ENCODE results near the gene ECHDC3.

The ECHDC3 gene

GRCh38 chr10:11797281-11797680 lies 55.1 kb downstream of the ECHDC3 start:
- H3K4me2 ChIP-seq (ENCODE audit: low read length), result no peak overlapping the region
- TF ChIP-seq CTCF (IDR thresholded peaks at IDR 0.05; ENCODE audit: low read depth, low read length) (no peak), EZH2phosphoT487 (IDR thresholded peaks at IDR 0.05; ENCODE audit: low read depth) (no peak)
- no peaks in the 10 kb centered on the region for H3K4me1 ChIP-seq (ENCODE audit: low read length)
- no peak overlapping the region for H3K9ac ChIP-seq (ENCODE audit: low read length)
- H3K79me2 ChIP-seq (ENCODE audit: low read length), result no peaks in the 10 kb centered on the region
- no peaks in the 10 kb centered on the region for H4K20me1 ChIP-seq (ENCODE audit: insufficient read depth, low read length)
- no peaks in the 10 kb centered on the region for H3K27me3 ChIP-seq (ENCODE audit: low read depth, low read length)
- no peak overlapping the region for H3K27ac ChIP-seq (ENCODE audit: low read length)
- H2AFZ ChIP-seq (ENCODE audit: low read depth, low read length), result no peak overlapping the region
- H3K9me3 ChIP-seq (ENCODE audit: insufficient read depth, low read length), result no peaks in the 10 kb centered on the region
- H3K4me3 ChIP-seq (ENCODE audit: low read length), result no peak overlapping the region
- no peaks in the 10 kb centered on the region for H3K36me3 ChIP-seq (replicated peaks; ENCODE audit: low read depth, low read length)

GRCh38 chr10:11797847-11798633 lies 55.9 kb downstream of the ECHDC3 start:
- TF ChIP-seq CTCF (IDR thresholded peaks at IDR 0.05; ENCODE audit: low read depth, low read length) (no peak), EZH2phosphoT487 (IDR thresholded peaks at IDR 0.05; ENCODE audit: low read depth) (no peak)
- no peak overlapping the region for H3K4me2 ChIP-seq (ENCODE audit: low read length)

GRCh38 chr10:11798845-11799735 lies 56.9 kb downstream of the ECHDC3 start:
- H3K4me2 ChIP-seq (ENCODE audit: low read length), result no peak overlapping the region
- no peak overlapping the region for H2AFZ ChIP-seq (ENCODE audit: low read depth, low read length)
- H3K36me3 ChIP-seq (replicated peaks; ENCODE audit: low read depth, low read length), result no peaks in the 10 kb centered on the region
- no peaks in the 10 kb centered on the region for H3K27me3 ChIP-seq (ENCODE audit: low read depth, low read length)
- H4K20me1 ChIP-seq (ENCODE audit: insufficient read depth, low read length), result no peaks in the 10 kb centered on the region
- H3K4me3 ChIP-seq (ENCODE audit: low read length), result no peak overlapping the region
- H3K9ac ChIP-seq (ENCODE audit: low read length), result no peak overlapping the region
- TF ChIP-seq CTCF (IDR thresholded peaks at IDR 0.05; ENCODE audit: low read depth, low read length) (no peak), EZH2phosphoT487 (IDR thresholded peaks at IDR 0.05; ENCODE audit: low read depth) (no peak)
- H3K9me3 ChIP-seq (ENCODE audit: insufficient read depth, low read length), result no peaks in the 10 kb centered on the region
- H3K4me1 ChIP-seq (ENCODE audit: low read length), result no peaks in the 10 kb centered on the region
- H3K79me2 ChIP-seq (ENCODE audit: low read length), result no peaks in the 10 kb centered on the region
- no peak overlapping the region for H3K27ac ChIP-seq (ENCODE audit: low read length)

More at GRCh38 chr10:11797847-11798633, 55.9 kb downstream of the ECHDC3 start:
- Histone ChIP-seq H3K79me2 (ENCODE audit: low read length) (no peaks in the 10 kb centered on the region), H3K9ac (ENCODE audit: low read length) (no peak overlapping the region), H3K9me3 (ENCODE audit: insufficient read depth, low read length) (no peaks in the 10 kb centered on the region), H4K20me1 (ENCODE audit: insufficient read depth, low read length) (no peaks in the 10 kb centered on the region), H3K36me3 (replicated peaks; ENCODE audit: low read depth, low read length) (no peaks in the 10 kb centered on the region), H3K4me1 (ENCODE audit: low read length) (no peaks in the 10 kb centered on the region), H3K4me3 (ENCODE audit: low read length) (no peak overlapping the region), H3K27me3 (ENCODE audit: low read depth, low read length) (no peaks in the 10 kb centered on the region), H2AFZ (ENCODE audit: low read depth, low read length) (no peak overlapping the region), H3K27ac (ENCODE audit: low read length) (no peak overlapping the region)

GRCh38 chr10:11799736-11800080 lies 57.5 kb downstream of the ECHDC3 start:
- no peak overlapping the region for H3K4me2 ChIP-seq (ENCODE audit: low read length)
- no peaks in the 10 kb centered on the region for H3K4me1 ChIP-seq (ENCODE audit: low read length)
- no peaks in the 10 kb centered on the region for H3K9me3 ChIP-seq (ENCODE audit: insufficient read depth, low read length)
- no peak overlapping the region for H2AFZ ChIP-seq (ENCODE audit: low read depth, low read length)
- no peaks in the 10 kb centered on the region for H4K20me1 ChIP-seq (ENCODE audit: insufficient read depth, low read length)
- H3K4me3 ChIP-seq (ENCODE audit: low read length), result no peak overlapping the region
- H3K36me3 ChIP-seq (replicated peaks; ENCODE audit: low read depth, low read length), result no peaks in the 10 kb centered on the region
- TF ChIP-seq CTCF (IDR thresholded peaks at IDR 0.05; ENCODE audit: low read depth, low read length) (no peak), EZH2phosphoT487 (IDR thresholded peaks at IDR 0.05; ENCODE audit: low read depth) (no peak)
- H3K27ac ChIP-seq (ENCODE audit: low read length), result no peak overlapping the region
- H3K79me2 ChIP-seq (ENCODE audit: low read length), result no peaks in the 10 kb centered on the region
- no peak overlapping the region for H3K9ac ChIP-seq (ENCODE audit: low read length)
- no peaks in the 10 kb centered on the region for H3K27me3 ChIP-seq (ENCODE audit: low read depth, low read length)

Data from OCI-LY3 (cell line).